Caki2 (cell line): ENCODE data around the gene GUCA1A. TPM values are rescaled to one million over a fixed set of nuclear protein-coding genes. Genes with fewer than 3 reads are reported as not detected.
"Not testable (repeated sequence)": the region's sequence is repeated elsewhere in the genome, so short reads cannot be mapped to it uniquely, and the experiment has no call there.

Experiments
- DNase-seq: peaks from one replicate; pipeline ENCODE4 v3.0.0-alpha.2; 2015; ENCODE audit warnings: low read depth
- in situ Hi-C: cut with HindIII; loops from 2 replicates; pipeline ENCODE4 v1.10.0; 2016; ENCODE audit warnings: low sequenced_read_pairs, low pct_unique_long_range_greater_than_20kb, mixed read lengths
- total RNA-seq: library from RNA; depleted of rRNA; stranded (reverse); fragments of >200 nt; shearing (Covaris generic); gene quantifications from 2 replicates; pipeline ENCODE4 v1.2.3, GENCODE V29; 2014; ENCODE audit warnings: low replicate concordance

GUCA1A gene
- total RNA-seq, 1 experiment from 2014 or later = not detected

- in situ Hi-C loops = no loop called here
- DNase-seq = no peak
These were observed 22.3 kb downstream of the GUCA1A start for GRCh38 chr6:42195415-42195814.

- DNase-seq = no peak
- in situ Hi-C loops = no loop called here
These were observed 24.6 kb downstream of the GUCA1A start for GRCh38 chr6:42197555-42198362.

DNA sequence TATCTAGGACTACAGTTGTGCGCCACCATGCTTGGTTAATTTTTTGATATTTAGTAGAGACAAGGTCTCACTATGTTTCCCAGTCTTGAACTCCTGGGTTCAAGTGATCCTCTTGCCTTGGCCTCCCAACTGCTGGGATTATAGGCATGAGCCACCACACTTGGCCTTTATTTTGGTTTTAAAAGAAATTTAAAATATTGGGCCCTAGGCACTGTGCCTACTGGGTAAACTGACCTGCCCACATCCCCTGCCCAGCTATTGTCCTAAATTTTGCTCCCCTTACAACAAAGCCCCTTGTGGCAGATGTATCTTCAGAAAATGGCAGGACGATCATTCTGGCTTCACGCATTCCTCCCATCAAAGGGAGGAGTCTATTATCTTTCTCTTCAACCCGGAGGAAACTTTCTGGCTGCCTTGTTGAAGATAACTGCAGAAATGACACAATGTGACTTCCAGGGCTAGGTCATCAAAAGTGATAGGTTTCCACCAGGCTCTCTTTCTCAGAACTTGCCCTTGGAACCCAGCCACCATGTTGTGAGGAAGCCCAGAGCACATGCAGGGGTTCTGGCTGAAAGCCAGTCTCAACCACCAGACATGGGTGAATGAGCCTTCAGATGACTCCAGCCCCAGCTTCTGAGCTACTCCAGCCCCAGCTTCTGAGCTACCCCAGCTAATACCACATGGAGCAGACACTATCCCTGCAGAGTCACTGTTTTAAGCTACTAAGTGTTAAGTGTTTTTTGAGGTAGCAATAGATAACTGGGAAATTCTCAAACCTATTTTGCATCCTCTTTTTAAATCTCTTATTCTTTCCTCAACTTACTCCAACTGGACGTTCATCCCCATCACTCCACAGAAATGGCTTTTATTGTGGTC lies 26.2 kb downstream of the GUCA1A start:
- in situ Hi-C loops = no loop called here
- DNase-seq = peak; percentile 85

DNA sequence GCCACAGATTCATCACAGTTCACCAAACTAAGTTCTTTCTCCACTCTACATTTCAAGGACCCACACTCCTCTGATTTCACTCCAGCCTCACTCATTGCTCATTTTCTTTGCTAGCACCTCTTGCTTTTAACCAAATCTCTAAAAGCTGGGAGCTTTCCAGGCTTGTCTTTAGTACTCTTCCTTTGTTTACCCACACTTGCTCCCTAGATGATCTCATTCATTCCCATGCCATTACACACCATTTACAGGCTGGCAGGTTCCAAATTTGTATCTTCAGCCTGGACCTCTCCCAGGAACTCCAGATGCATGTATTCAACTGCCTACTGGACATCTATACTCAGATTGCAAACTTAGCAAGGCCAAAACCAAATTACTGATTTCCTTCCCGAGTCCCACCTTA lies 26.9 kb downstream of the GUCA1A start:
- in situ Hi-C loops = no loop called here
- peak; percentile 75 for DNase-seq

GRCh38 chr6:42201382-42201781 lies 28.2 kb downstream of the GUCA1A start:
- no peak for DNase-seq
- in situ Hi-C loops = no loop called here

- in situ Hi-C loops, DNase-seq: not testable (repeated sequence)
These were observed 29.2 kb downstream of the GUCA1A start for GRCh38 chr6:42202131-42202915.

DNA sequence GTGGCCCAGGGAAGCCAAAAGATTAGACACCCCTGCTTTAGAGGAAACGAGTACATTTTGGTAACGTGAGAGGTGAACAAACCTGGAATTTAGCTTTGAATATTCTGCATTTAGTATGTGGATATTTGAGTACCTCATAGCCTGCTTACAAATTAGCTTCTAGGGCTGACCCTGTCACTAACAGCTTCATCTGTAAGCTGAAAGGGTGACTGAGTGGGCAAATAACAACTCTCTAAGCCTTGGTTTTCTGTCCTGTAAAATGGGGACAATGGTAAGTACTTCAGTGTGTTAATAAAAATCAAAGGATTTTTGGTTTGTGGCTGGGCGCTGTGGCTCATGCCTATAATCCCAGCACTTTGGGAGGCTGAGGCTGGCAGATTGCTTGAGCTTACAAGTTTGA lies 30.0 kb downstream of the GUCA1A start:
- no peak for DNase-seq
- in situ Hi-C loops = no loop called here

- DNase-seq = no peak
- in situ Hi-C loops = no loop called here
These were observed 31.7 kb downstream of the GUCA1A start for GRCh38 chr6:42204768-42205282.

DNA sequence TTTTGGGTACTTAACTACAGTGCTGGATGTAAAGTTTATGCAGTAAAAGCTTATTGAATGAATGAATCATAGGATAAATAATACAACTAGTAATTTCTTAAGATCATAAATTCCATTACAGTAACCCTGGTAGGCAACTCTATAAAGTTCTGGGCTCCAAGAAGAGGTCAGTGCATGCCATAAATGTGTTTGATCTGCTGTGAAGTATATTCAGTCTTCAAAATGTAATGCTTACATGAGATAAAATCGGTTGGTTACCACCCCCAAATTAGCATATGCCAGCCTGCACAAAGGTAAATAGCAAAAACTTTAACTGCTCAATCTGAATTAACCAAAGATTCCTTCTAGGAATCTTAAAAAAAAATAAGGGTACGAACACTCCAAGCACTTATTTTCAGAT lies 34.4 kb downstream of the GUCA1A start:
- DNase-seq, in situ Hi-C loops: not testable (repeated sequence)

DNA sequence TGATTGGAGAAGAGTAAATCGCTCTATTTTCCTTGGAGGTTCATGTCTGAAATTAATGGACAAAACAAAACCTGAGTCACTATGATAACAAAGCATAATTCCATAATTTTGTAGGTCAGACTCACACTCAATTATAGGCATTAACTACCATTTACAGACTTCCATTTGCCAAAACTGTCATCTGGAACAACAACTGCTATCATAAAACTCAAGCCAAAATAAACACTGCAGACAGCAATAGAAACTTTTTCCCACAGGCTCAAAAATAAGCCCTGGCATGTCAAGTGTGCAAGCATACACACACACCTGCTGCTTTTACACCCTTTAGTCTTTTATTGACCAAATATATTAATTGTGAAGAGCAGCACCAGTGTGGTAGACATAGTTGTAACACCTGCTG lies 37.4 kb downstream of the GUCA1A start:
- in situ Hi-C loops = no loop called here
- peak; percentile 77 for DNase-seq

GRCh38 chr6:42211726-42212125 lies 38.6 kb downstream of the GUCA1A start:
- DNase-seq = no peak
- in situ Hi-C loops = no loop called here

GRCh38 chr6:42212442-42212841 lies 39.3 kb downstream of the GUCA1A start:
- DNase-seq = no peak

DNA sequence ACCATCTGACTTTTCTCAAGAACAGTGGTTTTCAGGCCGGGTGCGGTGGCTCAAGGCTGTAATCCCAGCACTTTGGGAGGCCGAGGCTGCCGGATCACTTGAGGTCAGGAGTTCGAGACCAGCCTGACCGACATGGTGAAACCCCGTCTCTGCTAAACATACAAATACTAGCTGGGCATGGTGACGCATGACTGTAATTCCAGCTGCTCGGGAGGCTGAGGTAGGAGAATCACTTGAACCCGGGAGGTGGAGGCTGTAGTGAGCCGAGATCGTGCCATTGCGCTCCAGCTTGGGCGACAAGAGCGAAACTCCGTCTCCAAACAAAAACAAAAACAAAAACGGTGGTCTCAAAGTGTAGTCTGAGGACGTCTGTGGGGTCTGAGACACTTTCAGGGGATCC lies 43.3 kb downstream of the GUCA1A start:
- in situ Hi-C loops, DNase-seq: not testable (repeated sequence)

More at GRCh38 chr6:42212442-42212841, 39.3 kb downstream of the GUCA1A start:
- in situ Hi-C loops = no loop called here

DNA sequence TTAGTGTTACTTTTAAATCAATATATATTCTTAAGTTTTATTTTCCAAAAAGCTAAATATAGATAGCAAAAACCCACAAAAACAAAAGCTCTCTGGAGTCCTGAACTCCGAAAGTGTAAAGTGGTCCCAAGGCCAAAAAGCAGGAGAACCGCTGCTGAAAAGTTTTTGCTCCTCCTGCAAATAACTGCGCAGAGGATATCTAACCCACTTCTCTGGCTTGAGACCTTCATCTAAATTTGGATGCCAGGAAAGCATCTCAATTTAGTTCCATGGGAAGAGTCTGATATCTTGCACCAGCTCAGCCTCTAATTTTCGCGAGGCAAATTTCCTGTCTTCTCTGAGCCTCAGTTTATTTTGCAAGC lies 44.0 kb downstream of the GUCA1A start:
- DNase-seq = no peak
- in situ Hi-C loops = no loop called here

DNA sequence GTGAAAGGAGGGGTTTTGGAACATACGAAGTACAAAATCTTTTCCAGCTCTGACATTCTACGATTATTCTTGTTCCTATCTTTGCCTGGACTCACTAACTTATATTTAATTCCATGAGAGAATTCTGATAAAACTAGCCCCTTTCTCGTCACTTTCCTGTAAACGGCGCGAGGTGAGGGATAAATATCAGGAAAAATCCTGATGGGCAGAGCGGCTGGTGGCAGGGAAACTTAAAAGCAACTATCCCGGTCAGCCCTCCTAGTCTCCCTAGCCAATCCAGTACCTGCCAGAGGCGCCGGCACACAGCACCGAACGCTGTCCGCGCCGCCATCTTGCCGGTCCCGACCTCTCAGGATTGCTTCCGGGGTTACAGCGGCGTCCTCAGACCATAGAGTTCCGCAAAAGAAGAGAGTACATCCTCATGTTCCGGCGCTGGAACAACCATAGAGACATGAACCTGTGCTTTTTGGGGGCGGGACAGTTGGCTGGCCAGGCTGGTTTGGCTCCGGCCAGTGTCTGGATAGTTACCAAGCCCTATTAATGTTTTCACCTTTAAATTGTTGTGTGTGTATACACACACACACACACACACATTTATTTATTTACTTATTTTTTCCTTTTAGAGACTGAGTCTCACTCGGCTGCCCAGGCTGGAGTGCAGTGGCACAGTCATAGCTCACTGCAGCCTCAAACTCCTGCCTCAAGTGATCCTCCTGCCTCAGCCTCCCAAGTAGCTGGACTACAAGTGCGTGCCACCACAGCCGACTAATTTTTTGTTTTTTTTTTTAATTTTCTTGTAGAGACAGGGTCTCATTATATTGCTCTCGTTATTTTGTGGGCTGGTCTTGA lies 44.6 kb downstream of the GUCA1A start, which contains the start of gene MRPS10:
Gene MRPS10, minus strand, starts transcription at position 343 of the 849 bp plus-strand sequence. Its CDS starts 12 bp downstream, at position 331.
- peak; percentile 91 for DNase-seq
- in situ Hi-C loops = no loop called here

- in situ Hi-C loops = no loop called here
These were observed 47.6 kb downstream of the GUCA1A start for GRCh38 chr6:42220807-42221206.

GRCh38 chr6:42221546-42221945 lies 48.4 kb downstream of the GUCA1A start:
- no peak for DNase-seq
- in situ Hi-C loops = no loop called here

More at GRCh38 chr6:42220807-42221206, 47.6 kb downstream of the GUCA1A start:
- DNase-seq = peak; percentile 35
